IMR-90 (cell line): ENCODE results near the gene PPP2R5B.

Source experiments
- CEBPB ChIP-seq: IDR thresholded peaks from 2 replicates; pipeline ENCODE4 v1.6.1; 2012; ENCODE audit warnings: low read depth, low read length, improper control_type of control experiment
- MAFK ChIP-seq: IDR thresholded peaks from 2 replicates; pipeline ENCODE4 v1.6.1; 2012; ENCODE audit warnings: low read depth, low read length, improper control_type of control experiment
- MAZ ChIP-seq: IDR thresholded peaks from 2 replicates; pipeline ENCODE4 v1.6.1; 2012; ENCODE audit warnings: low read depth, mild to moderate bottlenecking, low read length, improper control_type of control experiment, moderate library complexity, borderline replicate concordance
- MXI1 ChIP-seq: IDR thresholded peaks from 2 replicates; pipeline ENCODE4 v1.6.1; 2012; ENCODE audit warnings: low read depth, mild to moderate bottlenecking, low read length, moderate library complexity, borderline replicate concordance
- POLR2A ChIP-seq: IDR thresholded peaks from 2 replicates; pipeline ENCODE4 v1.6.1; 2012; ENCODE audit warnings: mild to moderate bottlenecking, low read depth, low read length
- RCOR1 ChIP-seq: IDR thresholded peaks from 2 replicates; pipeline ENCODE4 v1.6.1; 2012; ENCODE audit warnings: mild to moderate bottlenecking, low read length, improper control_type of control experiment; ENCODE audit not compliant: insufficient replicate concordance
- RFX5 ChIP-seq: IDR thresholded peaks from 2 replicates; pipeline ENCODE4 v1.8.0; 2012; ENCODE audit warnings: low read depth, mild to moderate bottlenecking, low read length, moderate library complexity
- SMC3 ChIP-seq: fragments of 150-350 bp; IDR thresholded peaks from 2 replicates; pipeline ENCODE4 v1.6.1; 2016; ENCODE audit warnings: low read depth, mild to moderate bottlenecking, antibody characterized with exemption, low read length, moderate library complexity
- TF ChIP-seq, protein P1 (sequence below): conservative IDR thresholded peaks from 2 replicates; pipeline ENCODE4 v1.5.1; 2012; ENCODE audit warnings: mild to moderate bottlenecking, low read depth, low read length, improper control_type of control experiment
- TF ChIP-seq, protein P2 (sequence below): fragments of 150-350 bp; IDR thresholded peaks from 2 replicates; pipeline ENCODE4 v1.6.1; 2016; ENCODE audit warnings: low read depth, mild to moderate bottlenecking, low read length, moderate library complexity, borderline replicate concordance
- TF ChIP-seq, protein P3 (sequence below): fragments of 150-350 bp; IDR thresholded peaks from 2 replicates; pipeline ENCODE4 v1.6.1; 2017; ENCODE audit warnings: mild to moderate bottlenecking, antibody characterized with exemption, low read length, low read depth

DNA sequence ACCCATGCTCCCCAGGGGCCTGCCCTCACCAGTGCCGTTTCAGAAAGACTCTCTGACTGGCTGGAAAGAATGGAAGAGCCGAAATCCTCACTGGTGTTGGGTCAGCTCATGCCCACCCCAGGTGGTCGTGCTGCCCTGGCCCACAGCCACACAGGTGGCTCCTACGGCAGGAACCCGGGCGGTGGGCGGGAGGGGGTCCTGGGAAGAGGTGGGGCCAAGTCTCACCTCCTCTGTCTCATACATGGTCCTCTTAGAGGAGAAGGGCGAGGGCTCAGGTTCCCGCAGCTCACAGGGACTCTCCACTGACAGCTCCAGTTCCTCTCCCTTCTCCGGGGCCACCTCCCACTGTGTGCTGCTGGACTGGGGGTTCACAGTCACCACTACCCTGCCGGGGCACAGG lies 15.7 kb upstream of the PPP2R5B start:
- TF ChIP-seq MAFK (no peak), SMC3 (no peak), CEBPB (no peak), POLR2A (no peak), RCOR1 (no peak), MXI1 (no peak), MAZ (no peak), RFX5 (no peak)
- TF ChIP-seq, protein P1, sequence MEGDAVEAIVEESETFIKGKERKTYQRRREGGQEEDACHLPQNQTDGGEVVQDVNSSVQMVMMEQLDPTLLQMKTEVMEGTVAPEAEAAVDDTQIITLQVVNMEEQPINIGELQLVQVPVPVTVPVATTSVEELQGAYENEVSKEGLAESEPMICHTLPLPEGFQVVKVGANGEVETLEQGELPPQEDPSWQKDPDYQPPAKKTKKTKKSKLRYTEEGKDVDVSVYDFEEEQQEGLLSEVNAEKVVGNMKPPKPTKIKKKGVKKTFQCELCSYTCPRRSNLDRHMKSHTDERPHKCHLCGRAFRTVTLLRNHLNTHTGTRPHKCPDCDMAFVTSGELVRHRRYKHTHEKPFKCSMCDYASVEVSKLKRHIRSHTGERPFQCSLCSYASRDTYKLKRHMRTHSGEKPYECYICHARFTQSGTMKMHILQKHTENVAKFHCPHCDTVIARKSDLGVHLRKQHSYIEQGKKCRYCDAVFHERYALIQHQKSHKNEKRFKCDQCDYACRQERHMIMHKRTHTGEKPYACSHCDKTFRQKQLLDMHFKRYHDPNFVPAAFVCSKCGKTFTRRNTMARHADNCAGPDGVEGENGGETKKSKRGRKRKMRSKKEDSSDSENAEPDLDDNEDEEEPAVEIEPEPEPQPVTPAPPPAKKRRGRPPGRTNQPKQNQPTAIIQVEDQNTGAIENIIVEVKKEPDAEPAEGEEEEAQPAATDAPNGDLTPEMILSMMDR = no peak
- TF ChIP-seq, protein P2, sequence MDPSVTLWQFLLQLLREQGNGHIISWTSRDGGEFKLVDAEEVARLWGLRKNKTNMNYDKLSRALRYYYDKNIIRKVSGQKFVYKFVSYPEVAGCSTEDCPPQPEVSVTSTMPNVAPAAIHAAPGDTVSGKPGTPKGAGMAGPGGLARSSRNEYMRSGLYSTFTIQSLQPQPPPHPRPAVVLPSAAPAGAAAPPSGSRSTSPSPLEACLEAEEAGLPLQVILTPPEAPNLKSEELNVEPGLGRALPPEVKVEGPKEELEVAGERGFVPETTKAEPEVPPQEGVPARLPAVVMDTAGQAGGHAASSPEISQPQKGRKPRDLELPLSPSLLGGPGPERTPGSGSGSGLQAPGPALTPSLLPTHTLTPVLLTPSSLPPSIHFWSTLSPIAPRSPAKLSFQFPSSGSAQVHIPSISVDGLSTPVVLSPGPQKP = no peak
- TF ChIP-seq, protein P3, sequence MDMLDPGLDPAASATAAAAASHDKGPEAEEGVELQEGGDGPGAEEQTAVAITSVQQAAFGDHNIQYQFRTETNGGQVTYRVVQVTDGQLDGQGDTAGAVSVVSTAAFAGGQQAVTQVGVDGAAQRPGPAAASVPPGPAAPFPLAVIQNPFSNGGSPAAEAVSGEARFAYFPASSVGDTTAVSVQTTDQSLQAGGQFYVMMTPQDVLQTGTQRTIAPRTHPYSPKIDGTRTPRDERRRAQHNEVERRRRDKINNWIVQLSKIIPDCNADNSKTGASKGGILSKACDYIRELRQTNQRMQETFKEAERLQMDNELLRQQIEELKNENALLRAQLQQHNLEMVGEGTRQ = no peak
